ENCODE results near the gene TTLL1. TPM values are rescaled to one million over a fixed set of nuclear protein-coding genes. Genes with fewer than 3 reads are reported as not detected.

TTLL1 gene
- total and polyA plus RNA-seq, 9 donors = 1.3 to 13.7 (median 7.2) TPM

- WGBS, 3 donors = 68 to 76% (median 72%) methylated on average over 13 of the region's 13 CpGs
- H3K4me3 ChIP-seq = no peak overlapping the region
- no peaks in the 10 kb centered on the region for H3K27me3 ChIP-seq
- H3K9me3 ChIP-seq = no peaks in the 10 kb centered on the region
- intact Hi-C loops (cut with DNase I) = no loop called here
- no peak for DNase-seq
- no peaks in the 10 kb centered on the region for H3K36me3 ChIP-seq
- H3K27ac ChIP-seq = no peak overlapping the region
- TF ChIP-seq CTCF (IDR thresholded peaks at IDR 0.05) (no peak), POLR2A (IDR thresholded peaks at IDR 0.05) (no peak), EP300 (IDR thresholded peaks at IDR 0.05) (no peak)
- peaks cover 9% of the 10 kb centered on the region for H3K4me1 ChIP-seq (ENCODE audit: insufficient read depth)
Measured at GRCh38 chr22:43113526-43114251, 24.5 kb upstream of the TTLL1 start.

- H3K4me3 ChIP-seq = peak overlapping the region; percentile 40
- no peak overlapping the region for H3K27ac ChIP-seq
- no peak for TF ChIP-seq POLR2A (IDR thresholded peaks at IDR 0.05)
- TF ChIP-seq EP300 (IDR thresholded peaks at IDR 0.05) = no peak
- no peak for TF ChIP-seq CTCF (IDR thresholded peaks at IDR 0.05)
- WGBS, 3 donors = 3 to 4% (median 3%) methylated on average over 53 to 86 of the region's 86 CpGs
- no peaks in the 10 kb centered on the region for H3K27me3 ChIP-seq
- H3K9me3 ChIP-seq = no peaks in the 10 kb centered on the region
- peaks cover 9% of the 10 kb centered on the region for H3K4me1 ChIP-seq (ENCODE audit: insufficient read depth)
- DNase-seq = peak in 3 of 5 donors; percentile 32 to 50 (median 37)
- intact Hi-C loops (cut with DNase I) = no loop called here
- H3K36me3 ChIP-seq = no peaks in the 10 kb centered on the region
Measured at GRCh38 chr22:43110927-43111623, 21.9 kb upstream of the TTLL1 start.

GRCh38 chr22:43110444-43110926 lies 21.3 kb upstream of the TTLL1 start, which contains the start of gene BIK:
BIK (plus strand) TSS chr22:43110750; CDS start chr22:43124023, 13,273 bp downstream.
- 0 to 1% (median 1%) methylated on average over 15 to 49 of the region's 49 CpGs for WGBS, 3 donors
- Histone ChIP-seq H3K4me3 (peak within 1 kb of the TSS; percentile 40), H3K27ac (no peak within 1 kb of the TSS), H3K9me3 (no peaks in the 10 kb centered on the region), H3K36me3 (no peaks in the 10 kb centered on the region), H3K27me3 (no peaks in the 10 kb centered on the region), H3K4me1 (ENCODE audit: insufficient read depth) (peaks cover 9% of the 10 kb centered on the region)
- TF ChIP-seq EP300 (IDR thresholded peaks at IDR 0.05) (no peak), POLR2A (IDR thresholded peaks at IDR 0.05) (no peak), CTCF (IDR thresholded peaks at IDR 0.05) (no peak)
- peak in 3 of 5 donors; percentile 31 to 42 (median 38) for DNase-seq
- intact Hi-C loops (cut with DNase I) = no loop called here

GRCh38 chr22:43109921-43110443 lies 20.8 kb upstream of the TTLL1 start:
- no peak overlapping the region for H3K4me3 ChIP-seq
- TF ChIP-seq CTCF (IDR thresholded peaks at IDR 0.05) (no peak), EP300 (IDR thresholded peaks at IDR 0.05) (no peak), POLR2A (IDR thresholded peaks at IDR 0.05) (no peak)
- H3K27ac ChIP-seq = no peak overlapping the region
- intact Hi-C loops (cut with DNase I) = no loop called here
- 4 to 5% (median 4%) methylated on average over 27 to 32 of the region's 32 CpGs for WGBS, 3 donors
- no peaks in the 10 kb centered on the region for H3K36me3 ChIP-seq
- no peaks in the 10 kb centered on the region for H3K9me3 ChIP-seq
- no peak for DNase-seq
- H3K27me3 ChIP-seq = no peaks in the 10 kb centered on the region
- H3K4me1 ChIP-seq (ENCODE audit: insufficient read depth) = peaks cover 9% of the 10 kb centered on the region
